Occipital lobe (tissue), 2 donors: ENCODE results near the gene GRIK4. TPM values are rescaled to one million over a fixed set of nuclear protein-coding genes. Genes with fewer than 3 reads are reported as not detected.

Source experiments
- DNase-seq: peaks from one replicate; lab custom pipeline; 2025; lab: John Stamatoyannopoulos, UW
- total RNA-seq: library from RNA; depleted of rRNA; stranded (reverse); fragments of >200 nt; gene quantifications from one replicate; pipeline ENCODE4 v1.2.3, GENCODE V29; 2014

The GRIK4 gene
- total RNA-seq, 1 donor from 2014 or later, result 2.3 TPM

- no peak for DNase-seq
These were observed 362.6 kb downstream of the GRIK4 start for GRCh38 chr11:120873966-120874735.

DNA sequence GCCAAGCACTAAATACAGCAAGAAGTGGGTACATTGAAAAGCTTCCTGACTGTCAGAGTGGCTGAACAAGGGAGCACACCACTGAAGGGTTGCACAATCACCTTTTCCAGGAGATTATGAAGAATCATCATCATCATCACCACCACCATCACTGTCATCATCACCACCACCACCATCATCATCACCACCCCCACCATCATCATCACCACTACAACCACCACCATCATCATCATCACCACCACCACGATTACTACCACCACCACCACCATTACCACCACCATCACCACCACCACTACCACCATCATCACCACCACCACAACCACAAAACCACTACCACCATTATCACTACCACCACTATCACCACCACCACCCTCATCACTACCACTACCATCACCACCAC is 364.4 kb downstream of the GRIK4 start:
- no peak for DNase-seq

GRCh38 chr11:120877746-120878365 is 366.3 kb downstream of the GRIK4 start:
- DNase-seq, result no peak

DNA sequence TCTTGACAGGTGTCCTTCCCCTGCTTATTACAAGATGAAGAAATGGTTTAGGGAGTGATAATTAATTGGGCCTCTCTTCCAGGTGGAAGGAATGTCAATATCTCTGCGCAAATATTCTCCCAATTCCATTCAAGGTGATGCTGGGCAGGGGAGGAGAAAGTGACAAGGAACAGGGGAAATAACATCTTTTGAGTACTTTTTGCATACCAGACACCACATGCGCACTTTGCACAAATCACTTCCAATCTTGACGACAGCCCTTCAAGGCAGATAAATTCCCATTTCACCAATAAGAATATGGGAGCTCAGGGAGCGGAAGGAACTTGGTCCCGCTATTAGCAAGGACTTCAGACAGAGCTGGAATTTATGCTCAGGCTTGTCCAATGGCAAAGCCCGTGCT is 367.2 kb downstream of the GRIK4 start:
- no peak for DNase-seq

DNA sequence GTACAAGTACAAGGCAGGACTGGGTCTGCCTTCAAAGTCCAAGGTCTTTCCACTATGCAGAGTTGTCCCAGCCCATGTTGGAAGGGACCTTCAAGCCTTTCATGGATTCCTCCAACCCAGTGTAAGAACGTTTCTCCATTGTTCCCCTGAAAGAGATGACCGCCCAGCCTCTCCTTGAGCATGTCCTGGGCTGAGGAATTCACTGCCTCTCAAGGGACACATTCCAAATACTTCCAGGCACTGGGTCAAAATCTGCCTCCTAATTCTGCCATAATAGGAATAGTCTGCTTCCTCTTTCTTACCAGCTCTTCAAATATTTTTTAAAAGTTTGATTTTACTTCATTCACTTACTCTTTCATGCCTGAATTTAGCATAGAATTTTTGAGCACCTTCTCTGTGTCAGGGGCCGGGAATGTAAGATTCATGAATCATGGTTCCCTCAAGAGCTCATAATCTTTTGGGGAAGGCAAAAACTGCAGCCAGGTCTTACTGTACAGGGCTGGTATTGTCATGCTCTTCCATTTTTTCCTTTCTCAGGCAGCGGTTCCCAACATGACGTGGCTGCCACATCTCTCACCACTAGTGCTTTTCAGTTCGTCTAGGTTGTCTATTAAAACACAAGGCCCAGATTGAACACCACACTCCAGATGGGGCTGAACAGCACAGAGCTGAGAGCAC is 369.1 kb downstream of the GRIK4 start:
- DNase-seq, result no peak

- DNase-seq, result no peak
These were observed 370.0 kb downstream of the GRIK4 start for GRCh38 chr11:120881596-120881995.

- no peak for DNase-seq
These were observed 370.6 kb downstream of the GRIK4 start for GRCh38 chr11:120882175-120882574.

DNA sequence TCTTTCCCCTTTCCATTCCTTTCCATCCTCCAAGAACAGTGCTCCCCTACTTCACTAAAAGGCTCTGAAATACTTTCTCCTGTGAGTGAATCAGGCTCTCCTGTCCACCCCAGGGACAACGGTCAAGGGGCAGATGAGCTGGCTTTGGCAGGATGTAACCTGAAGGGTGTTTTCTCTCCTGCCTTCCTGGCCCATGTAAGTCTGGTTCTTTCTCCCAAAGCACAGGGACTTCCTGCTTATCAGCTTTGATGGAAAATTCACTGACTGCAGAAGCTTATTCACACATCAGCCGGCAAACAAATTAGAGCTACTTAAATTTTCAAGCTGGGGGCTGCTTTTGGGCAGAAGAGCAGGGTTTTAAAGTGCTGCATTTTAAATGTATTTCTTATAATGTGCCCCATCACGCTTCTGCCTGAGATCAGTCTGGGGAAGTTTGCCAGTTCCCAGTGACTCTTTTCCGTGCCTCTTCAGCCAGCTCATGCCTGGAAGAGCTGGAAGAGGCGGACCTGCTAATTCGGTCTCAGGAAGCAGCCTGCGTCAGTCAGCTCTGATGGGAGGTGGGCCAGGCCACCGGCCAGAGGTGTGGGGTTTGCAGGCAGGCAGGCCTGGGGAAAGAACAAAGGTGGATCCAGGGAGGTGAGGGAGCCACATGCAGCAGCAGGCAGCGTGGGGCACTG is 372.0 kb downstream of the GRIK4 start:
- peak; percentile 40 for DNase-seq

DNA sequence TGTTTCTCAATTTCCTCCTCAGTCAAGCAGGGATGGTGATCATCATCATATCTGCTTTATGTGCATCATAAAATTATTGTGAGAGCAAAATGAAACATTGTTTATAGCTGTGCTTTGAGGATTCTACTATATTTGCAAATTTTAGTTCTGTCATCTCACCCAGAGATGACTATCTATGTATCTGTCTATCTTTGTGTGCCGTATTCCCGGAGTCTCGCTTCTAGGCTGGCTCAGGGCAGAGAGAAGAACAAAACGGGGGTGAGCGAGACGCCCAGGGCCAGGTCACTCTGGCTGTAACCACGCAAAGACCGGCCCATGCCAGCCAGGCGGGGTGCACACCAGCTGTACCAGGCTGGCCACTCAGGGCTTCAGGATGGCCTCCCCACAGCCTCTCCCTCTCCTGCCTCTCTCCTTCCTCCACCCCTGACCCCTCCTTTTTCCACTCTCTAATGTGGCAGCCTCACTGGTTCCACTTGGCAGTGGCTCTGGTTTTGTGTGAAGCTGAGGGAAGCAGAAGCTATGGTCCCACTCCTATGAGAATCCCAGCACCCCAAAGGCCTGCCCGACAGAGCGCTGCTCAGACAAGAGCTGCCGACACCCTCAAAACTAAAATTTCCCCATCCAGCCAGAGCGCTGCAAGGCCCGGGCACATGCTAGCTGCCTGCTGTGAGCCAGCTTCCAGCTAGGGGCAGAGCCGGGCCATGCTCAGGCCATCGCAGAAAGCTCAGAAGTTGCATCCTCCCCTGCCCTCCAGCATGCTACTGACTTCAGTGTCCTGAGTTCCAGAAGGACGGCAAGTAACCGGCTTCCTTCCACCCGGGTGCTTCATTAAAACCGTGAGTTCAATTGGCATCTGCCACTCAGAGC is 372.8 kb downstream of the GRIK4 start:
- DNase-seq, result no peak

- no peak for DNase-seq
These were observed 379.2 kb downstream of the GRIK4 start for GRCh38 chr11:120890609-120891320.

DNA sequence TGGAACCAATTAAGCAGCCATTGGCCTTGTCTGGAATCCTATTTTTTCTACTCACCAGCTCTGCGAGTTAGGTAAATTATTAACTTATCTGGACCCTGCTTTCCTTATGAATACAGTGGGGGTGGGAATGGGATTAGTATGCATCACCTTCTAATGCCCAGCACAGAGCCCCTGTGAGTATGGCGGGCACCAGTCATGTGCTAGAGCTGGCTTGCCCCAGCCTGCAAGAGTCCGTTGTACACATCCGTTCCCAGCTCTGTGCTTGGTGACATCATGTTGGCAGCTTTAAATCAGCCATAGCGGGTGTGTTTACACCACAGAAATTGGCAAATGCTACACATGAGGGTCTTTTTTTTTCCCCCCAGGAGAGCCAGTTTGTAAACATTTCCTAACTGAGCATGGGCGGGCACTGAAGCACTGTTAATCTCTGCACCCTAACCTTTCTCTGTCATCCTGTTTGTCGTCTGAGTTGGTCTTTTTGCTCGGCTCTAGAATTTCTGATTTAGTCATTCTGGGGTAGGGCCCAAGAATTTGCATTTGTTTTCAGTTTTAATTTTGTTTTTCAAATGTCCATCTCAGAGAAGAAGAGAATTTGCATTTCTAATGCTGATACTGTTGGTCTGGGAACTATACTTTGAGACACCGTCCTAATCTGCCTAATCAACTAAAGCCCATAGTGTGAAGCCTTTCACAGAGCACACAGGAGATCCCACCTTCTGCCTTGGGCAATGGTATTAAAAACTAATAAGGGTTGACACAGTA is 382.1 kb downstream of the GRIK4 start:
- no peak for DNase-seq

DNA sequence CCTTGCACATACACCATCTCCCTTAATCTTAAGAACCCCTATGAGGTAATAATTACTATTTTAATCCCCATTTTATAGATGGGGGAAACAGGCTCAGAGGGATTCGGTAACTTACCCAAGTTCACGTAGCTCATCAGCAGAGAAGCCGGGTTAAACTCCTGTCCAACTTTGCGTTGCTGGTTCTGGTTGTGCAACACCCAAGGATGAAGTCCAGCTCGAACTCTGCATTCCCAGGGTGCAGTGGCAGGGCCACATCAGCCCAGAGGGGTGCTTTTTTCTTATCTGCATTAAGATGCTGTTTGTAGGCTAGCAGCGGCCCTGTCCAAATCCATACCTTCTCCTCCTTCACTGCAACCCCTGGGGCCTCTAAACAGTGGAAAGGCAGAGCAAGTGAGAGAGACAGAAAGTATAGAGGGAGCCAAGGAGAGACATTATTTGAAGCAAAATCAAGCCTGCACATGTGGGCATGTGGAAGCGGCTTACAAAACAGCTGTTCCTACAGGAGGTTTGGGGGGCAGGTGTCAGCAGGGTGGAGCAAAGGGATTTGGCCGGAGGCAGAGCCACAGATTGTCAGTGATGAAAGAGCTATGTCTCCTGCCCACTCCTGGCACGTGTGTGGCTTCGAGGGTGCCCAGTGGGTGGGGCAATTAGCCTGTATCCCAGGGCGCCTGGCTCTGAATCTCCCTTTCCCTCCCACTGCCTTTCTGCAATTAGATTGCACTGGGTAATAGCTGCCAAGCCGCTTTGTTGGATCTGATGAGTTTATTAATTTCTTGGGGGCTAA is 382.8 kb downstream of the GRIK4 start:
- DNase-seq, result no peak

DNA sequence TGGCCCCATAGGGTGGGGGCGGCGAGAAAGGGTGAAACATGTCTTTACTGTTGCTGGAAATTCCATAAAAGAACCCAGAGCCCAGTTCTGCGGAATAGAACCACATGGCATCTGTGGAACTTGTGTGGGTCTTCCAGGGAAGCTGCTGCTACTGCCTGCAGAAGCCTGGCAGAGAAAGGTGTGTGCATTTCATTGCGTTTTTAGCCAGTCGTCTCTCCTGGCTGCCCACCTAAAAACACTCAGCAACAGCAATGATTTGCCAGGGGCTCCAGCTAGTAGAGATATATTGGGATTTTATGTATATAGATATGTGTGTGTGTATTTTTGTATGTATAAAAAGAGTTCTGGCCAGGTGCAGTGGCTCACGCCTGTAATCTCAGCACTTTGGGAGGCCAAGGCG is 385.1 kb downstream of the GRIK4 start:
- no peak for DNase-seq

DNA sequence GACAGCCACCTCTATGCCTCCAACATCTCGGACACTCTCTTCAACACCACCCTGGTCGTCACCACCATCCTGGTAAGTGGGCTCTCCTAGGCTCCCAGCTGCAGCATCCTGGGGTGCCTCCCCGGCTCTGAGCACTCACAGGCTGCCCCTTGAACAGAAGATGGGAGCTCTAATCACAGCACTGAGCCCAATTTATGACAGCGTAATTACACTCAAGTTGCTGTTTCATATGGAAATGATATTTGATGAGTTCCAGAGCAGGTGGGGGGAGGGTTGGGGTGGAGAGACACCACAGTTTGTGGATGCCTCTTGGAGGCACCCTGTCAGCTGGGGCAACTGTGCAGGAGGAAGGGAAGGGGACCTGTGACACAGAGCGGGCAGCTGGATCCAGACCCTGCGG is 387.0 kb downstream of the GRIK4 start:
- no peak for DNase-seq

- no peak for DNase-seq
These were observed 388.2 kb downstream of the GRIK4 start for GRCh38 chr11:120899720-120900119.

- DNase-seq, result no peak
These were observed 389.1 kb downstream of the GRIK4 start for GRCh38 chr11:120900643-120901042.

- DNase-seq, result no peak
These were observed 392.1 kb downstream of the GRIK4 start for GRCh38 chr11:120903686-120904085.

- no peak for DNase-seq
These were observed 392.6 kb downstream of the GRIK4 start for GRCh38 chr11:120904116-120904515.

GRCh38 chr11:120906766-120907165 is 395.2 kb downstream of the GRIK4 start:
- no peak for DNase-seq
